HCEC 1CT (cell line): ENCODE data around the gene RAI1.
"Not testable (repeated sequence)": the region's sequence is repeated elsewhere in the genome, so short reads cannot be mapped to it uniquely, and the experiment has no call there.

Experiments used
- DNase-seq: peaks from one replicate; pipeline ENCODE4 v3.0.0-alpha.2; 2017

The RAI1 gene

GRCh38 chr17:17666111-17666714 lies 15.0 kb upstream of the RAI1 start:
- peak; percentile 72 for DNase-seq

DNA sequence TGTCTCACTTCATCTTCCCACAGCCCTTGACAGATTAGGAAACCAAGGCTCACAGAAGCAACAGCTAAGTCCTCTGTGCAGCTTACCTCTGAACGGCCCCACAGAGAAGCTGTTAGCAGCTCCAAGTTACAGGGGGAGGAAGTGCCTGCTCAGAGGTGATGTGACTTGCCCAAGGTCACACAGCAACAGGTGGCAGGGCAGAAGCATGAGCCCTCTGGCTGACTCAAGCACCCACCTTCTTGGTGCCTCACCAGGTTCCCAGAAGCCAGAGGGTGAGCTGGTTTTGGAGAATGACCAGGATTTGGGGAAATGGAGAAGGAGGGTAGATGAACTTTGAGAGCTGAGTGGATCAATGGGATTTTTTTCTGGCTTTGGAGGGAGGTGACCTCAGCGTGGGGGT lies 14.0 kb upstream of the RAI1 start:
- DNase-seq: no peak

DNA sequence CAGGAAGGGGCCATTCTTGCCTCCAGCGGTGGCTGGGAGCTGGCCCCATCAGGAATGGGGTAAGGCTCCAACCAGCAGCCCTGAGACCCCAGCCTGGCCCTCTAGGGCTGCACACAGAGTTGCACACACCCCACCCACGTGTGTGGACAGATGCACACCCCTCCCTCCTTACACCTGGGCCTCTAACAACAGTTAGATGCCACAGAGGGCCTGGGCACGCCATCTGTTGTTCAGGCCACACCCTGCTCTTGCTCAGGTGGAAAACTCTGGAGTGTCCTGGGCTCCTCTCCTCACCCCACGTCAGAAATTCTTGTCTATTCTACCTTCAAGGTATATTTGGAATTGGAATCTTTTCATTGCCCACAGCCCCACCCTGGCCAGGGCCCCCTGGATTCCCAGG lies 13.3 kb upstream of the RAI1 start:
- no peak for DNase-seq

GRCh38 chr17:17668358-17668757 lies 12.9 kb upstream of the RAI1 start:
- no peak for DNase-seq

DNA sequence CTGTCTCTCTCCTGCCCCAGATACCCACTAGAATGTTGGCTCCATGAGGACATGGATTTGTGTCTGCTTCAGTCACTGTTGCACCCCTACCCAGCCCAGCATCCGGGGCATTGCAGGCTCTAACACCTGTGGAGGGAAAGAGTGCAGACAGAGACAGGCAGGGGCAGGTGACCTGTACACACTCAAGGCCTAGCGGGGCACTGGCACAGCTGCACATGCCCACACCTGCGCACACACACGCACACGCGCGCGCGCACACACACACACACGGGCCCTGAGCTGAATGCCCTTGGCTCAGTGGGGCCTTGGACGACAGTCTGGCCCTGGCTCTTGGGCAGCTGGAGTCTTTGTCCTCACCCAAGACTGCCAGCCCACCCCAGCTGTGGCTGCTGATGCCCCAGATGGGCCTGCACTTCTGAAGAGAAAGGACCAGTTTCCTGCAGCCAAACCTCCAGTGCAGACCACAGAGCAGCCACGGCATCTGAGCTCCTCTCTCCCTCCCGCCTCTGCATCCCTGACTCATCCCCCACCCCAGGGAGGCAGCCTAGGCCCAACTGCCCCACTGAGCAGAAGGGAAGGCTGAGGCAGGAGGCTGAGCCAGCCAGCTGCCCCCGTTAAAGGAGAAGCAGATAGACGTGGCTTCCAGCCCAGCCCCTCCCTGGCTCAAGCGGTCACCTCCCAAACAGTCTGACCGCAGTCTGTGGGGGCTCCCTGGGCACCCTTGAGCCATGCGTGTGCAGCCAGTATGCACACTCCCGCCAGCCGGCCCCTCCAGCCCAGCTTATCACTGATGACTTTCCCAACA lies 12.3 kb upstream of the RAI1 start:
- DNase-seq: no peak

DNA sequence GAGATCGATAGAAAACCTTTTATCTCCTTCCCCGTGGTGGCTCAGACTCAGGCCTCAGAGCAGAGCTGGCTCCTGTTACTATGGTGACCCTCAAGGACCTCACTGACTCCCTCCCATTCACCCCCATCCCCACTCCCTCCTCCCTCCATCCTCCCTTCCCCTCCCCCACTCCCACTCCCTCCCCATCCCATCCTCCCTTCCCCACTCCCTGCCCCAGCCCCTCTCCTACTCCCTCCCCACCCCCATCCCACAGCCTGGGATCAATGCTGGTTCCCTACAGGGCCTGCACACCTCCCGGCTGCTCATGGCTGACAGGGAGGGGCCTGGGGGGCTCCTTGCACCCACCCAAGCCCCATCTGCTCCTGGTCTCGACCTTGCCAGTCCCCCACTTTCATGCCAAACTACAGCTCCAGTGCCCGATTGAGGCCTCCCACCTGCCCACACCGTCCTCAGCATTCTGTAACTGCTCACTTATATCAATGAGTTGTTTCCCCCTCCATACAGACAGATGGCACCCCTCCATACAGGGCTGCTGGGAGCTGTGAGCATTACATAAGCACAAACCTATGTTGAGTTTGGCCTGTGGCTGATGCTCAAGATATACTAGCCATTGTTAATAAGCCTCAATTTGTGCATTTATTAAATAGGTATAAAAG lies 11.6 kb upstream of the RAI1 start:
- no peak for DNase-seq

GRCh38 chr17:17670701-17671305 lies 10.5 kb upstream of the RAI1 start:
- no peak for DNase-seq

- no peak for DNase-seq
These were observed 9.7 kb upstream of the RAI1 start for GRCh38 chr17:17671369-17672129.

DNA sequence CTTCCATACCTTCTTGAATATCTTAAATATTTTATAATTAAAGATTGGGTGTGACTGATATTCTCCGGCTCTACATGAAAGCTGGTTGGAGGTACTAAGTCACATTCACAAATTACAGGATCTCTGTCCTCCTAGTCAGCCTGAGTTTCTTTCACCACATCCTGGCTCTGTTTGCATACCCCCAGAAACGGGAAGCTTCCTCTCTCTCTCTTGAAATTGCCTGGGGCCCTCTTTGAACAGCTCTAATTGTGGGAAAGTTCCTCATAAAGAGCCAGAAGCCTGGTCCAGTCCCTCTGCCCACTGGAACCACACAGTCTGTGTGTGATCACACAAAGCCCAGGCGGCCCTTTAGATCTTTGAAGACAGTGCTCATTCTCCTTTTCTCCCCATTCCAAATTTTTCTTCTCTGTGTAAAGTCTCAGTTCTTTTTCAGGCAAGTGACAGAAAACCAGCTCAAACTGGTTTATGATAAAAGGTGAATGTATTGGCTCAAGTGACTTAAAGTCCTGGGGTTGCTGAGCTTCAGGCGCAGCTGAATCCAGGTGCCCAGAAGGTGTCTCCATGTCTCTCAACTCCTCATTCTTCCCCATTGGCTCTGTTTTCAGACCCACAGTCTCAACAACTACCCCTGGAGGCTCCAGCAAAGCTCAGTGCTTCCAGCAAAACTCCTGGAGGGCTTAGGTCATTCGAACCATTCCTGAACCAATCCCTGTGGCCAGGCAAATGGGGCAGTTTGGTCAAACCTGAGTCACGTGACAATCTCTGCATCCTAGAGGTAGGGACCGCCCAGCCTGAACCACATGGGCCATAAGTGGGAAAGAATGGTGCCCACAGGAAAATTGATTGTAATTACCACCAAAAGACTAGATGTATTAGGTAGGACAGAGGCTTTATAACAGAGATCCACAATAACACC lies 8.5 kb upstream of the RAI1 start:
- DNase-seq: no peak

GRCh38 chr17:17675416-17675815 lies 5.8 kb upstream of the RAI1 start:
- DNase-seq: no peak

- peak; percentile 46 for DNase-seq
These were observed 5.2 kb upstream of the RAI1 start for GRCh38 chr17:17675925-17676534.

DNA sequence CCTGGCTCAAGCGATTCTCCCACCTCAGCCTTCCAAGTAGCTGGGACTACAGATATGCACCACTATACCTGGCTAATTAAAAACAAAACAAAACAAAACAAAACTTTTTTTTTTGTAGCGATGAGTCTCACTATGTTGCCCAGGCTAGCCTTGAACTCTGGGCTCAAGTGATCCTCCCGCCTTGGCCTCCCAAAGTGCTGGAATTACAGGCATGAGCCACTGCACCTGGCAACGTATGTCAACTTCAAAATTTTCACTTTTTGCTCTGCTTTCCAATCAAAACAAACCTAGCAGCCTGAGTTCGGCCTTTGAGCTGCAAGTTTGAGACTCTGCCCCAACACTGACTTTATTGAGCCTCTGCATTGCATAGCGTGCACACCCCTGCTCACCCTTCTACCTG lies 4.5 kb upstream of the RAI1 start:
- DNase-seq: no peak

DNA sequence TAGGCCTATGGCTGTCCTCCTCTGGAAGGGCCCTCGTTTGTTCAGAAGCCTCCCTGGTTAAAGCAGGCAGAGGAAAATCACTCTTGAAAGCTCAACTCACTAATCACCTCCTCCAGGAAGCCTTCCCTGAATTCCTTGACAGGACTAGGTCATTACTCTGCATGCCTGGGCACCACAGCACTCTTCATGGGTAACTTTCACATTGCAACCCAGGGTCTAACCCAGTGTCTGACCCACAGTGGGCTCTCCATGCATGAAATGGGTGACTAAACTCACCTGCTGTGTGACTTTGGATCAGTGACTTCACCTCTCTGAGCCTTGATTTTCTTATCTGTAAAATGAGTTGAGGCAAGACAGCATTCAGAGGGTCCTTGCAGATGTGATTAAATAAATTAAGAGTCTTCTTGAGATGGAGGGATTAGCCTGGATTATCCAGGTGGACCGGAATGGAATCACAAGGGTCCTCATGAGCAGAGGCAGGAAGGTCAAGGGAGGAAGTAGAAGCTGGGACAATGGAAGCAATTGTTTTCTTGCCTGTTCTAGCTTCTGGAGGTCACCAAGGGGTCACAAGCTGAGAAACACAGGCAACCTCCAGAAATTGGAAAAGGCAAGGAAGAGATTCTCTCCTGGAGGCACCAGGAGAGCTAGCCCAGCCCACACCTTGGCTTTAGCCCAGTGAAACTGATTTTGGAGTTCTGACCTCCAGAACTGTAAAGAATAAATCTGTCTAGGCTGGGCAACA lies 3.8 kb upstream of the RAI1 start:
- DNase-seq: no peak

- DNase-seq: not testable (repeated sequence)
These were observed 3.1 kb upstream of the RAI1 start for GRCh38 chr17:17678063-17678699.

GRCh38 chr17:17679243-17679642 lies 2.0 kb upstream of the RAI1 start:
- DNase-seq: no peak

GRCh38 chr17:17679748-17680147 lies 1.5 kb upstream of the RAI1 start:
- no peak for DNase-seq

DNA sequence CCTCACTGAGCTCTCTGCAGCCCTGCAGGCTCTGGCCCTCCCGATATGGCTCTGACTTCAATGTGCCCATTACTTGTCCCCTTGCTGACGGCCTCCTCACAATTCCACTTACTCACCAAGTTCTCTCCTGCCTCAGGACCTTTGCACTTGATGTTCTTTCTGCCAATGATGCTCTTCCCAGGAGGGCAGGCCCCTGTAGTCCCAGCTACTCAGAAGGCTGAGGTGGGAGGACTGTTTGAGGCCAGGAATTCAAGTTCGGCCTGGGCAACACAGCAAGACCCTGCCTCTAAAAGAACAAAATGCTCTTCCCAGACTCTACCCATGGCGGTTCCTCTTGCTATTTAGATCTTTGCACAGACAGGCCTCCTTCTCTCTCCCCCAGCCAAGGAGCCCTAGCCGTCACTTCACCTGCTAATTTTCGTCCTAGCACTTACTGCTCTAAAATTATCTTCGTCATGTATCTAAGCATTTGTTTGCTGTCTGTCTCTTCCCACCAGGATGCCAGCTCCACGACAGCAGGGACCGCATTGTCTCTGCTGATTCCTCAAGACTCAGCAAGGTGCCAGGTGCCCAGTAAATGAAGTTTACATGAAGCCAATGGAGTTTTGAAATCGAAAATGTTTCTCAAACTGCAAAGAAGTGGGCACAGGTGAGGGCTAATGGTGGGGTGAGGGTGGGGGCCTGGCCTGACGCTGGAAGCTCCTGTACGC lies 626 bp upstream of the RAI1 start:
- DNase-seq: no peak

- peak; percentile 12 for DNase-seq
These were observed 560 bp downstream of the RAI1 start for GRCh38 chr17:17681744-17682292.

GRCh38 chr17:17682293-17682736 lies 1.1 kb downstream of the RAI1 start:
- peak; percentile 51 for DNase-seq
